Colonic mucosa (tissue), 4 donors: ENCODE measurements around the gene HIC1. TPM values are rescaled to one million over a fixed set of nuclear protein-coding genes. Genes with fewer than 3 reads are reported as not detected.

Experiments used
- DNase-seq: peaks from one replicate; pipeline ENCODE4 v3.0.0-alpha.2; 2020
- H3K27ac ChIP-seq: fragments of 200-600 bp; one replicate; pipeline ENCODE4 v1.8.0; 2021
- H3K27me3 ChIP-seq: fragments of 200-600 bp; one replicate; pipeline ENCODE4 v1.8.0; 2021
- H3K36me3 ChIP-seq: fragments of 200-600 bp; one replicate; pipeline ENCODE4 v1.8.0; 2021
- H3K4me1 ChIP-seq: fragments of 200-600 bp; one replicate; pipeline ENCODE4 v1.8.0; 2021; ENCODE audit warnings: mild to moderate bottlenecking
- H3K4me3 ChIP-seq: fragments of 200-600 bp; one replicate; pipeline ENCODE4 v1.8.0; 2021
- H3K9ac ChIP-seq, 2 donors: one replicate each; pipeline ENCODE4 v1.7.0; 2013; ENCODE audit warnings: control low read depth in 2 of 2, low read depth in 2 of 2, low read length in 2 of 2
- H3K9me3 ChIP-seq: fragments of 200-600 bp; one replicate; pipeline ENCODE4 v1.8.0; 2021
- intact Hi-C: fragments of 100-400 bp; cut with DNase I; formaldehyde crosslinking; loops from one replicate; pipeline ENCODE4 v1.14.1; 2022
- microRNA-seq: library from miRNA; unstranded; fragments of <30 nt; microRNA quantifications from one replicate; pipeline ENCODE4, GENCODE V29; 2019
- total RNA-seq, 2 donors: library from RNA; stranded (reverse); fragmentation: NEBNext Ultra II Directional in 1 of 2; extraction: Animal tissue kit (Norgen Biotek cat#: 25700) in 1 of 2; gene quantifications; one replicate each; pipeline ENCODE4 v1.2.1, GENCODE V29; 2021
- TF ChIP-seq, protein P1 (sequence below): fragments of 200-600 bp; IDR thresholded peaks from one replicate; pipeline ENCODE4 v1.8.0; 2022; ENCODE audit warnings: antibody characterized with exemption, mild to moderate bottlenecking
- donor health status: healthy.
- donor health status: DM: no; HTN: no; CAD: no.
- donor health status: DM: no; HTN: no; CAD: no.

HIC1 gene
- total RNA-seq, 2 donors from 2014 or later: 7.0 to 11.2 TPM

DNA sequence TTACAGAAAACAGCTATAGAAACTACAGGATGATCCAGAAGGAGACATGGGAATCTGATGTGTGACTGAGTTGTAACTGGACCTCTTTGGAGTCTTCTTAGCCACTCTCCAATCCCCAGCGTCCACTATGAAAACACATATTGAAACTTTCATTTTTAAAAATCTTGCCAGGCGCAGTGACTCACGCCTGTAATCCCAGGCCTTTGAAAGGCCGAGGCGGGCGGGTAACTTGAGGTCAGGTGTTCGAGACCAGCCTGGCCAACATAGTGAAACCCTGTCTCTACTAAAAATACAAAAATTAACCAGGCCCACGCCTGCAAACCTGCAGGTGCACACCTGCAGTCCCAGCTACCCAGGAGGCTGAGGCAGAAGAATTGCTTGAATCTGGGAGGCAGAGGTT lies 53.3 kb downstream of the HIC1 start:
- H3K36me3 ChIP-seq: no peaks in the 10 kb centered on the region
- DNase-seq: no peak
- intact Hi-C loops: no loop called here
- TF ChIP-seq, protein P1, sequence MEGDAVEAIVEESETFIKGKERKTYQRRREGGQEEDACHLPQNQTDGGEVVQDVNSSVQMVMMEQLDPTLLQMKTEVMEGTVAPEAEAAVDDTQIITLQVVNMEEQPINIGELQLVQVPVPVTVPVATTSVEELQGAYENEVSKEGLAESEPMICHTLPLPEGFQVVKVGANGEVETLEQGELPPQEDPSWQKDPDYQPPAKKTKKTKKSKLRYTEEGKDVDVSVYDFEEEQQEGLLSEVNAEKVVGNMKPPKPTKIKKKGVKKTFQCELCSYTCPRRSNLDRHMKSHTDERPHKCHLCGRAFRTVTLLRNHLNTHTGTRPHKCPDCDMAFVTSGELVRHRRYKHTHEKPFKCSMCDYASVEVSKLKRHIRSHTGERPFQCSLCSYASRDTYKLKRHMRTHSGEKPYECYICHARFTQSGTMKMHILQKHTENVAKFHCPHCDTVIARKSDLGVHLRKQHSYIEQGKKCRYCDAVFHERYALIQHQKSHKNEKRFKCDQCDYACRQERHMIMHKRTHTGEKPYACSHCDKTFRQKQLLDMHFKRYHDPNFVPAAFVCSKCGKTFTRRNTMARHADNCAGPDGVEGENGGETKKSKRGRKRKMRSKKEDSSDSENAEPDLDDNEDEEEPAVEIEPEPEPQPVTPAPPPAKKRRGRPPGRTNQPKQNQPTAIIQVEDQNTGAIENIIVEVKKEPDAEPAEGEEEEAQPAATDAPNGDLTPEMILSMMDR: no peak
- no peaks in the 10 kb centered on the region for H3K9me3 ChIP-seq
- H3K27me3 ChIP-seq: no peaks in the 10 kb centered on the region
- no peaks in the 10 kb centered on the region for H3K4me1 ChIP-seq
- H3K4me3 ChIP-seq: no peak overlapping the region
- H3K27ac ChIP-seq: no peak overlapping the region
- no peak overlapping the region for H3K9ac ChIP-seq

DNA sequence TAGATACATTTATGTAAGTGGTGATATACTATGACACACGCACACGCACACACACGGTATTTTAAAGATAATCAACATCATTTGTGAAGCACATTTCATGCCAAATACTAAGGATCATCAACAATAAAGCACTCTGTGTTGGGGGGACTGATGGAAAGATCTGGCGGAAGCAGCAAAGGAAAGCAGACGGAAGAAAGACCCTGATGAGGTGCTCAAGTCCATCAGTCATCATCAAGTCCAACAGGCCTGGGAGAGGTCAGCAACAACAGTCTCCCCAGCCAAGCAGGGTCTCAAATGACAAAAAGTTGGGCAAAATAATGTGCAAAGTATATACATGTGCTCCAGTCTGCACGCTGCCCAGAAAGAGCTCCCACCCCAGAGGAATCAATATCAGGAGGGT lies 55.5 kb downstream of the HIC1 start:
- H3K27me3 ChIP-seq: no peaks in the 10 kb centered on the region
- H3K4me3 ChIP-seq: no peak overlapping the region
- H3K9me3 ChIP-seq: no peaks in the 10 kb centered on the region
- no peaks in the 10 kb centered on the region for H3K4me1 ChIP-seq
- TF ChIP-seq, protein P1: no peak
- intact Hi-C loops: no loop called here
- no peak for DNase-seq
- H3K9ac ChIP-seq: no peak overlapping the region
- H3K36me3 ChIP-seq: no peaks in the 10 kb centered on the region
- H3K27ac ChIP-seq: no peak overlapping the region

DNA sequence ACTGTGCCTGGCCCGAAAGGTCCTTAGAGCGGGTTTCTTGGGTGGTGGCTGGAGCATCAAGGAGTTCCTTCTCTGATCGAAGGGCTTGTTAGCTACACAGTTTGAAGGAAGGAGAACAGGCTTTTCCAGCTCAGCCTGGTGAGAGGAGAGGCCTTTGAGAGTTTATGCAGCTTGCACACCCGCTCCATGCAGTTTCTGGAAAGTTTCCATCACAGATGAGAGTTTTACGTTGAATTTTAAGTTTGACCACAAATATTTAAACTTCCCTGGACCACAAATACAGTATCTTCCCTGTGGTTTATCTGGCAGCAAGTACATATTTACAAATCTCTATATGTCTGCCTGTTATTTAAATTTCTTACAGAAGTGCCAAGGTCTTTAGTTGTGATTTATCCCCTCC lies 56.8 kb downstream of the HIC1 start:
- no peak for DNase-seq
- intact Hi-C loops: no loop called here
- no peak overlapping the region for H3K27ac ChIP-seq
- TF ChIP-seq, protein P1: no peak
- no peaks in the 10 kb centered on the region for H3K4me1 ChIP-seq
- H3K9ac ChIP-seq: no peak overlapping the region
- no peaks in the 10 kb centered on the region for H3K36me3 ChIP-seq
- H3K4me3 ChIP-seq: no peak overlapping the region
- no peaks in the 10 kb centered on the region for H3K9me3 ChIP-seq
- no peaks in the 10 kb centered on the region for H3K27me3 ChIP-seq

Small RNA genes within 50 kb of the gene (microRNA-seq; reads per million reads assigned to microRNA genes)
- gene MIR132: 1,885 reads per million, percentile 84 among the genes with 10 or more reads in this experiment
- gene MIR212: 37.5 reads per million, percentile 39 among the genes with 10 or more reads in this experiment

Other genes with a start within 250 kb of the HIC1 start
- gene SMYD4, start 225.2 kb upstream of the HIC1 start, total RNA-seq: 10 to 100 TPM in 1 of 2 donors, 1 to 10 TPM in 1; 8.0 to 14.7 TPM
- gene RPA1, start 225.1 kb upstream of the HIC1 start, total RNA-seq: 100 to 1,000 TPM in 1 of 2 donors, 10 to 100 TPM in 1; 63.4 to 105 TPM
- gene RTN4RL1, start 29.8 kb upstream of the HIC1 start, total RNA-seq: under 1 TPM; 0.32 to 0.37 TPM
- 10 to 100 TPM; 22.7 to 34.4 TPM for gene DPH1, start 24.9 kb upstream of the HIC1 start, total RNA-seq
- gene OVCA2, start 13.1 kb upstream of the HIC1 start, total RNA-seq: 10 to 100 TPM; 41.0 to 49.8 TPM
- gene SMG6, start 248.7 kb downstream of the HIC1 start, total RNA-seq: 10 to 100 TPM; 18.3 to 23.6 TPM
- gene SRR, start 248.8 kb downstream of the HIC1 start, total RNA-seq: 10 to 100 TPM in 1 of 2 donors, 1 to 10 TPM in 1; 9.0 to 11.0 TPM